Hepatocyte (in vitro differentiated cells): ENCODE data around the gene DCLK3. TPM values are rescaled to one million over a fixed set of nuclear protein-coding genes. Genes with fewer than 3 reads are reported as not detected.

ENCODE experiments used
- DNase-seq: peaks from one replicate; pipeline ENCODE4 v3.0.0-alpha.2; 2016; ENCODE audit warnings: low spot score
- H2AFZ ChIP-seq: fragments of 200-600 bp; sonication (generic); 2 replicates; pipeline ENCODE4 v1.6.0; 2016; ENCODE audit warnings: antibody characterized with exemption, mild to moderate bottlenecking
- H3K27ac ChIP-seq: fragments of 200-600 bp; sonication (generic); 2 replicates; pipeline ENCODE4 v1.5.1; 2016; ENCODE audit warnings: mild to moderate bottlenecking
- H3K27me3 ChIP-seq: fragments of 200-600 bp; sonication (generic); 2 replicates; pipeline ENCODE4 v1.6.1; 2016
- H3K36me3 ChIP-seq: fragments of 200-600 bp; sonication (generic); replicated peaks from 2 replicates; pipeline ENCODE4 v1.5.1; 2016; ENCODE audit warnings: low read depth; ENCODE audit not compliant: insufficient read depth
- H3K4me1 ChIP-seq: fragments of 200-600 bp; sonication (generic); 2 replicates; pipeline ENCODE4 v1.5.1; 2016; ENCODE audit warnings: mild to moderate bottlenecking, moderate library complexity; ENCODE audit not compliant: insufficient read depth
- H3K4me2 ChIP-seq: fragments of 200-600 bp; sonication (generic); 2 replicates; pipeline ENCODE4 v1.6.0; 2016
- H3K4me3 ChIP-seq: fragments of 200-600 bp; sonication (generic); 2 replicates; pipeline ENCODE4 v1.5.1; 2016; ENCODE audit warnings: mild to moderate bottlenecking
- H3K79me2 ChIP-seq: fragments of 200-600 bp; sonication (generic); 2 replicates; pipeline ENCODE4 v1.6.0; 2017; ENCODE audit warnings: mild to moderate bottlenecking
- H3K9me2 ChIP-seq: fragments of 200-600 bp; sonication (generic); replicated peaks from 2 replicates; pipeline ENCODE4 v1.6.0; 2017; ENCODE audit warnings: mild to moderate bottlenecking; ENCODE audit not compliant: insufficient read depth
- H3K9me3 ChIP-seq: fragments of 200-600 bp; sonication (generic); 2 replicates; pipeline ENCODE4 v1.5.1; 2016; ENCODE audit warnings: low read depth, mild to moderate bottlenecking
- H4K20me1 ChIP-seq: fragments of 200-600 bp; sonication (generic); 2 replicates; pipeline ENCODE4 v1.6.0; 2016; ENCODE audit warnings: mild to moderate bottlenecking; ENCODE audit not compliant: insufficient read depth, poor library complexity, severe bottlenecking
- CTCF ChIP-seq: fragments of 200-600 bp; sonication (generic); IDR thresholded peaks from 2 replicates; pipeline ENCODE4 v1.5.1; 2016; ENCODE audit warnings: antibody characterized with exemption, mild to moderate bottlenecking; ENCODE audit not compliant: poor library complexity
- EZH2 ChIP-seq: fragments of 200-600 bp; sonication (generic); IDR thresholded peaks from 2 replicates; pipeline ENCODE4 v1.6.1; 2016; ENCODE audit warnings: antibody characterized with exemption, mild to moderate bottlenecking, borderline replicate concordance
- EZH2phosphoT487 ChIP-seq: fragments of 200-600 bp; sonication (generic); IDR thresholded peaks from one replicate; pipeline ENCODE4 v1.6.1; 2018; ENCODE audit warnings: antibody characterized with exemption, mild to moderate bottlenecking, low read depth, moderate library complexity; ENCODE audit not compliant: unreplicated experiment, severe bottlenecking
- WGBS: methylation state at CpG from one replicate; pipeline ENCODE4 v1.1.6; 2016; ENCODE audit warnings: low lambda C conversion rate; ENCODE audit errors: missing lambda C conversion rate; 5-methylcytosine and 5-hydroxymethylcytosine counted together
- polyA plus RNA-seq: library from polyadenylated mRNA; unstranded; fragments of >200 nt; fragmentation: Nextera tagmentation; extraction: Ambion mirVana; gene quantifications from 2 replicates; pipeline ENCODE4 v1.2.1, GENCODE V29; 2016
- total RNA-seq: library from RNA; depleted of rRNA; stranded (reverse); fragments of >200 nt; gene quantifications from 2 replicates; pipeline ENCODE4 v1.2.3, GENCODE V29; 2014

The DCLK3 gene
- total and polyA plus RNA-seq, 2 experiments from 2014 or later: 0.07 TPM; not detected in 1

DNA sequence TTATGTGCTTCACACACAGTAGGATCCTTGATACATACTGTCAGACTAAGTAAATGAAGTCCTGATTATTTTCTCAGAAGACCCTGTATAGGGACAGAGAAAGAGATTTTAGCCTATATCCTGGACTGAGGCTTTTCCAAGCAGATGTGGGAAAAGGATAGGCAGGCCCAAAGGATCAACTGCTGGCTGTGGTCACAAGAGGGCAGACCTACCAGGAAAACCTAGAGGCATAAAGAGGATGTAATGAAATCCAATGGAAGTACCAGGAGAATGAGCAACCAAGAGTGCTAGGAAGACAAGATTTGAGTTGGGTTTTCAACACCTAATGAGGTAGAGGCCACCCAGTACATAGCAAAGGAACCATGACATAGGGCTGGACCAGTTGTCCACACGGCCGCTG is 23.1 kb downstream of the DCLK3 start:
- TF ChIP-seq CTCF: peak; percentile 24
- TF ChIP-seq EZH2phosphoT487: no peak
- Histone ChIP-seq H3K27ac (no peak overlapping the region), H3K9me3 (no peaks in the 10 kb centered on the region), H4K20me1 (no peaks in the 10 kb centered on the region), H3K4me1 (no peaks in the 10 kb centered on the region), H3K9me2 (no peaks in the 10 kb centered on the region), H3K27me3 (peaks cover 5% of the 10 kb centered on the region), H3K79me2 (no peaks in the 10 kb centered on the region), H2AFZ (no peak overlapping the region), H3K36me3 (no peaks in the 10 kb centered on the region), H3K4me2 (no peak overlapping the region), H3K4me3 (no peak overlapping the region)
- peak; percentile 26 for DNase-seq
- 100% methylated on average over 2 of the region's 2 CpGs for WGBS

GRCh38 chr3:36740787-36741186 is 23.6 kb downstream of the DCLK3 start:
- Histone ChIP-seq H3K4me1 (no peaks in the 10 kb centered on the region), H3K27me3 (peaks cover 3% of the 10 kb centered on the region), H3K27ac (no peak overlapping the region), H3K79me2 (no peaks in the 10 kb centered on the region), H4K20me1 (no peaks in the 10 kb centered on the region), H2AFZ (no peak overlapping the region), H3K9me2 (no peaks in the 10 kb centered on the region), H3K9me3 (no peaks in the 10 kb centered on the region), H3K4me3 (no peak overlapping the region), H3K4me2 (no peak overlapping the region), H3K36me3 (no peaks in the 10 kb centered on the region)
- WGBS: 90% methylated on average over 2 of the region's 2 CpGs
- TF ChIP-seq EZH2phosphoT487 (no peak), EZH2 (no peak), CTCF (no peak)
- DNase-seq: no peak

DNA sequence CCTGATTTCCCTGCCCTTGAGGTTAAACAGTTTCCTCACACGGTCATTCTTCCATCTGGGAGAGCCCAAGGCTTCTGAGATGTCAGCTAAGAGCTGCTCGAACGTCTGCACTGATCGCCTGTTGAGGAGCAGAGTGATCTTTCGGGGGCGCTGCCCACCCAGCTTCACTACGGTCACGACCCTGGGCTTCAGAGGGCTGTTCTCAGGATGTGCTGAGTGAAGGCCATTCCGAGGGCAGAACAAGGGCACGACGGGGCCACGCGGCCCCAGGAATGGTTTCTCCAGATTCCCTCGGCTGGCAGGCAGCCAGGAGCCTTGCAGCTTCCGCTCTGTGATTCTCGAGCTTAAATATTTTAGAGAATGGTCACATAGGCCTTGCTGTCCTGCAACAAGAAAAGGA is 25.7 kb downstream of the DCLK3 start:
- Histone ChIP-seq H3K27me3 (no peaks in the 10 kb centered on the region), H3K27ac (no peak overlapping the region), H3K36me3 (no peaks in the 10 kb centered on the region), H3K4me3 (no peak overlapping the region), H3K9me3 (no peaks in the 10 kb centered on the region), H3K9me2 (no peaks in the 10 kb centered on the region), H3K4me1 (no peaks in the 10 kb centered on the region), H3K4me2 (no peak overlapping the region), H2AFZ (no peak overlapping the region), H3K79me2 (no peaks in the 10 kb centered on the region), H4K20me1 (no peaks in the 10 kb centered on the region)
- 90% methylated on average over 16 of the region's 16 CpGs for WGBS
- no peak for TF ChIP-seq EZH2
- no peak for TF ChIP-seq CTCF
- TF ChIP-seq EZH2phosphoT487: no peak
- DNase-seq: no peak

- H3K9me3 ChIP-seq: no peaks in the 10 kb centered on the region
- H3K4me3 ChIP-seq: no peak overlapping the region
- DNase-seq: no peak
- no peaks in the 10 kb centered on the region for H3K36me3 ChIP-seq
- no peak overlapping the region for H3K4me2 ChIP-seq
- no peak overlapping the region for H2AFZ ChIP-seq
- H3K27me3 ChIP-seq: no peaks in the 10 kb centered on the region
- H3K4me1 ChIP-seq: peaks cover 6% of the 10 kb centered on the region
- WGBS: 96% methylated on average over 1 of the region's 1 CpG
- no peaks in the 10 kb centered on the region for H3K79me2 ChIP-seq
- no peaks in the 10 kb centered on the region for H3K9me2 ChIP-seq
- no peaks in the 10 kb centered on the region for H4K20me1 ChIP-seq
- TF ChIP-seq EZH2 (no peak), CTCF (no peak), EZH2phosphoT487 (no peak)
- H3K27ac ChIP-seq: no peak overlapping the region
Observed at GRCh38 chr3:36736301-36736700, 28.1 kb downstream of the DCLK3 start.
